Activated T-helper 9 cell treated with anti-CD3 and anti-CD28 coated beads, Interleukin-2, amount 50 U/mL, for 16 hours (primary cell): ENCODE measurements around the gene CHERP.
"Not testable (repeated sequence)": the region's sequence is repeated elsewhere in the genome, so short reads cannot be mapped to it uniquely, and the experiment has no call there.

Source experiments
- DNase-seq: peaks from one replicate; pipeline ENCODE4 v3.0.0-alpha.2; 2020; ENCODE audit warnings: low read depth

The CHERP gene

DNA sequence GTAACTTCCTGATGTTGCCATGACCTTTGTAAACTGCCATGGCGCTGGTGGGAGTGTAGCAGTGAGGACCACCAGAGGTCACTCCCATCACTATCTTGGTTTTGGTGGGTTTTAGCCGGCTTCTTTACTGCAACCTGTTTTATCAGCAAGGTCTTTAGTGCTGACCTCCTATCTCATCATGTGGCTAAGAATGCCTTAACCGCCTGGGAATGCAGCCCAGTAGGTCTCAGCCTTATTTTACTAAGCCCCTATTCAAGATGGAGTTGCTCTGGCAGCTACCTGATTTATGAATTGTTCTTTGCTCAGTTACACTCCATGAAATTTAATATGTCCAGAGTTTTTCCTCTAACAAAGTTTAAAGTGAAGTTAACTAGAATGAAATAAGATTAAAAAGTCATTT, 65.8 kb downstream of the CHERP start:
- no peak for DNase-seq

DNA sequence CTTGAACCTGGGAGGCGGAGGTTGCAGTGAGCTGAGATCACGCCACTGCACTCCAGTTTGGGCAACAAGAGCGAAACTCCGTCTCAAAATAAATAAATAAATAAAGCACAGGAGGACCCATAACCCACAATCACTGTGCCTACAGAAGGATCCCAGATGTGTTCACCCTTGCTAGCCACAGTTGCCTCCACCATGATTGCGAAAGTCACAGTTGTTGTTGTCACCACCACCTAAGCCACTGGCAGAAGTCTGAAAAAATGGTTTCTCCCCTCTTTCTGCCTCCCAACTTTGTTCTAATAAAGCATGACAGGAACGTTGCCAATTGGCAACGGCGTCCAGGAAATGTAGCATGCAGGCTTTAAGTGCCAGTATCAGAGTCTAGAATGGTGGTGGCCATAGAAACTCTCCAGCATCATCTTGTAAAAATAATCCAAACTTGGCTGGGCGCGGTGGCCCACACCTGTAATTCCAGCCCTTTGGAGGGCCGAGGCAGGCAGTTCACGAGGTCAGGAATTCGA, 68.3 kb downstream of the CHERP start:
- DNase-seq: no peak

GRCh38 chr19:16472992-16473391, 69.2 kb downstream of the CHERP start:
- no peak for DNase-seq

DNA sequence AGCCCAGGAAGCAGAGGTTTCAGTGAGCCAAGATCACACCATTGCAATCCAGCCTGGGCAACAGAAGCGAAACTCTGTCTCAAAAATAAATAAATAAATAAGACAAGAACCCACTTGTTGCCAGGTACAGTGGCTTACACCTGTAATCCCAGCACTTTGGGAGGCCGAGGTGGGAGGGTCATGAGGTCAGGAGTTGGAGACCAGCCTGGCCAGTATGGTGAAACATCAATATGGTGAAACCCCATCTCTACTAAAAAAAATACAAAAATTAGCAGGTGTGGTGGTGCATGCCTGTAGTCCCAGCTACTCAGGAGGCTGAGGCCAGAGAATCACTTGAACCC, 69.7 kb downstream of the CHERP start:
- not testable (repeated sequence) for DNase-seq

DNA sequence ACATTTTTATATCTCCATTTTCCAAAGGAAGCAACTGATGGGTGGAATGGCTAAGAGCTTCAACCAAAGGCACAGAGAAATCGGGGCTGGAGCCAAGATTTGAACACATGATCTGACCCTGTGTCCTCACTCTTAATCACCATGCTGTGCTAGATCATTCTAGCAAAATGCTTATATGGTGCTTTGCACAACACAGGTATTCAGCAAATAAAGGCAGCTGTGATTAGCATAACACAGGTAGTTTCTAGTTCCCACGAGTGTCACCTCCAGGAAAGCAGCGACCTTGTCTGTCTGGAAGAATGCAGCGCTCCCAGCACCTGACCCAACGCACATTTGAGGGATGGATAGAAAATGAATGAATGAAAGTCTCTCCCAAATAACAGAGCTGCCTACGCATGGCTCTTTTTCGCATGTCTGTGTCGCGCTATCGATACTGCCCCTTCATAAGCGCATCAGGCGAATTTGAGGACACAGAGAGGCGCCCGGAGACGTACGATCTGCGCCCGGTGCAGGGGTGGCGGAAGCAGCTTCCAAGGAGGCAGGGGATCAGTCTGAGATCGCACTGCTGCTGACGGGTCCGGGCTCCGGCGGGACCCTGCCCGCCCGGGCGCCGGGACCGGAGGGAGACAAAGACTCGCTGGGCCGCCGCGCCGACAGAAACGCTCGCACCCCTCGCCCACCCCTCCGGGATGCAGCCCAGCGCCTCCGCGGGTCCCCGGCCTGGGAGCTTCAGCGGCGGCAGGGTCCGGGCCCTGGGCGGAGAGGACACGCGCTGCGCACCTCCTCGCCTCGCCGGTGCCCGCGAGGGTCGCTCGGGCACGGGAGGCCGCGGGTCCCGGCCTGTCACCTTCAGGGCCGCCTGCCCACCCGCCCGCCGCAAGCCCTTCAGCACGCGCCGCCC, 71.1 kb downstream of the CHERP start:
- DNase-seq: peak; percentile 12

DNA sequence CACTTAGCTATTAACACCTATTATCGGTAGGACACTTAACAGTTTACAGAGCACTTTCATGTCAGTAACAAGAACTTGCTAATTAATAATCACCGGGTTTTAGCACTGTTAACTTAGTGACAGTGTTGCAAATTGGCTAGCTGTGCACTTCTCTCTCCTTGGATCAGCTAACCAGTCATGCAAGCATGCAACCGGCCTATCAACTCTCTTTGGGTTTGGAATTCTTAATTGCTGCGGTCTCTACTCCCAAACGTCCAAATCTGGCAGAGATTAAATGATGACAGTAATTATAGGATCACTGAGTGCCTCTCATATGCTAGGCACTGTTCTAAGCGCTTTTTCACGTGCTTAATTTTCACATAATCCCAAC, 71.7 kb downstream of the CHERP start:
- no peak for DNase-seq
